ENCODE measurements around the gene TKT.

Gene TKT

DNA sequence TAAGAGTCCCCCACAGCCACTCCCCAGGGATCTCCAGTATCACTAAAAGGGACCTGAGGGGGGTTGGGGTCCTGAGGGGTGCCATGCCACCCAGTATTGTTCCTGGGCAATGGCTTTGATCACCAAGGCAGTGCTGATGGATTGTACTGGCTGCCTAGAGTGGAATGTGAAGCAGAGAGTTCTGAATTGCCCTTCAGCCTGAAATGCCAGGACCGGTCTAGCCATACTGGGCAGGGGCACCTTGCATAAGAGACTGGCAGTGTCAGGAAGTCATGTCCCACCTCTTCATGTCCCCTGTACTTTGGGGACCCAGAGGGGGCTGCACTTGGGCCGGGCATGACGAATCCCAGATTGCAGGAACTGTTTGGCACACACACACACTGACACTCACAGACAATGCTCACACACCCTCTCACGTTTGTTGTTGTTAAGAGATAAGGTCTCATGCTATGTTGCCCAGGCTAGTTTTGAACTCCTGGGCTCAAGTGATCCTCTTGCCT, 4.5 kb upstream of the TKT start:
- Histone ChIP-seq H2BK5ac (ENCODE audit: low read depth, low read length, poor library complexity, severe bottlenecking) (no peak overlapping the region), H3K4me1 (ENCODE audit: control insufficient read depth, insufficient read depth, low read depth, low read length) (peaks cover 8% of the 10 kb centered on the region), H3K4me2 (ENCODE audit: low read length, poor library complexity, severe bottlenecking) (no peak overlapping the region), H4K91ac (ENCODE audit: low read length) (no peak overlapping the region), H3K27me3 (ENCODE audit: control insufficient read depth in 1 of 2, insufficient read depth in 1 of 2, low read length in 2 of 2) (no peaks in the 10 kb centered on the region), H3K36me3 (ENCODE audit: control insufficient read depth in 1 of 2, insufficient read depth in 2 of 2, low read depth in 1 of 2, low read length in 2 of 2) (no peaks in the 10 kb centered on the region), H2BK120ac (ENCODE audit: low read depth, low read length) (no peak overlapping the region), H3K4ac (ENCODE audit: low read depth in 1 of 2, low read length in 2 of 2) (no peak overlapping the region), H3K9me3 (ENCODE audit: control insufficient read depth, low read length) (no peaks in the 10 kb centered on the region), H3K9ac (ENCODE audit: low read length) (no peak overlapping the region), H2AK5ac (ENCODE audit: low read length, severe bottlenecking) (no peak overlapping the region), H3K23ac (ENCODE audit: low read length in 2 of 2) (no peak overlapping the region), H3K18ac (ENCODE audit: low read depth in 1 of 2, low read length in 2 of 2) (no peak overlapping the region), H3K14ac (ENCODE audit: low read length in 2 of 2) (no peak overlapping the region), H2BK12ac (ENCODE audit: low read length in 2 of 2) (no peak overlapping the region), H2AFZ (ENCODE audit: low read depth, low read length) (no peak overlapping the region), H3K79me1 (replicated peaks; ENCODE audit: low read length, poor library complexity, severe bottlenecking) (no peaks in the 10 kb centered on the region), H4K8ac (ENCODE audit: low read length) (peak overlapping the region; percentile 22), H2BK15ac (ENCODE audit: low read depth, poor library complexity, severe bottlenecking) (no peak overlapping the region), H3K4me3 (ENCODE audit: insufficient read depth in 1 of 2, low read depth in 1 of 2, low read length in 2 of 2) (no peak overlapping the region), H3K27ac (ENCODE audit: low read length, poor library complexity, severe bottlenecking) (no peak overlapping the region)
- DNase-seq, result no peak
- 85% methylated on average over 2 of the region's 4 CpGs for WGBS

DNA sequence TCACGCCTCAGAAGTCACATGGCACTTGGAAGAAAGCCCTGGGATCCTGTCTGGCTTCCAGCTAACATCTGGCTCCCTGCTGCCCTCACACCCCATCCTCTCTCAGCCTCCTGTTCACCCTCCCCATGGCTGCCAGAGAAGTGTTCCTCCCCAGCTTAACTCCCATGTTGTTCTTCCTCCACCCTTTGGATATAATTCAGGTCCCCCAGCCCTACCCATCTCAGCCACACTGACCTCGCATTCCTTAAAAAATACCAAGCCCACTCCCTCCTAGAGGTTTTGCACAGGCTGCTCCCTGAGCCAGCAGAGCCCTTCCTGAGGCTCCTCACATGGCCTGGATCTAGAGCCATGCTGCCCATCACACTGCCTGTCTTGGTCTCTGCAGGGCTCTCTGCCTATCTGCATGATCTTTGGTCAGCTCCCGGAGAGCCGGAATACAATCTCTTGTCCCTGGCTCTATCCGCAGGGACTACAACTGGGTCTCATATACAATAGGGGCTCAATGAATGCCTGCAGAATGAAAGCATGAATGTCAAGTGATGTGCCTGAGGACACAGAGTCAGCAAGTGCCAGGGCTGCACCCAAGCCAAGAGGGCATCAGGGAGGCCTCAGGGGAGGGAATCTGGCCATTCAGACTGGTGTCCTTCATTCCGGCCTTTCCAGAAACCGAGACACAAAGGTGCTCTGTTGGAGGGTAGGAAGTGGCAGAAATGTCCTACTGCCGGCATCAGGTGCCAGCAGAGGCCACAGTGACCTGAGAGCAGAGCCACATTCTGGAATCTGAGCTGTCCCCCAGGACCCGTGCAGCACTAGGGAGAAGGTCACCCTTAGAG, 3.8 kb upstream of the TKT start:
- Histone ChIP-seq H3K36me3 (ENCODE audit: control insufficient read depth in 1 of 2, insufficient read depth in 2 of 2, low read depth in 1 of 2, low read length in 2 of 2) (no peaks in the 10 kb centered on the region), H3K18ac (ENCODE audit: low read depth in 1 of 2, low read length in 2 of 2) (peak overlapping the region in 1 of 2 experiments; percentile 2), H3K79me1 (replicated peaks; ENCODE audit: low read length, poor library complexity, severe bottlenecking) (no peaks in the 10 kb centered on the region), H2AK5ac (ENCODE audit: low read length, severe bottlenecking) (no peak overlapping the region), H4K91ac (ENCODE audit: low read length) (peak overlapping the region; percentile 56), H3K4me2 (ENCODE audit: low read length, poor library complexity, severe bottlenecking) (no peak overlapping the region), H2BK12ac (ENCODE audit: low read length in 2 of 2) (no peak overlapping the region), H3K14ac (ENCODE audit: low read length in 2 of 2) (no peak overlapping the region), H4K8ac (ENCODE audit: low read length) (no peak overlapping the region), H2BK5ac (ENCODE audit: low read depth, low read length, poor library complexity, severe bottlenecking) (no peak overlapping the region), H2BK120ac (ENCODE audit: low read depth, low read length) (no peak overlapping the region), H3K4me1 (ENCODE audit: control insufficient read depth, insufficient read depth, low read depth, low read length) (peaks cover 8% of the 10 kb centered on the region), H3K9ac (ENCODE audit: low read length) (no peak overlapping the region), H3K27me3 (ENCODE audit: control insufficient read depth in 1 of 2, insufficient read depth in 1 of 2, low read length in 2 of 2) (no peaks in the 10 kb centered on the region), H3K27ac (ENCODE audit: low read length, poor library complexity, severe bottlenecking) (no peak overlapping the region), H3K4me3 (ENCODE audit: insufficient read depth in 1 of 2, low read depth in 1 of 2, low read length in 2 of 2) (no peak overlapping the region), H2BK15ac (ENCODE audit: low read depth, poor library complexity, severe bottlenecking) (no peak overlapping the region), H3K9me3 (ENCODE audit: control insufficient read depth, low read length) (no peaks in the 10 kb centered on the region), H3K4ac (ENCODE audit: low read depth in 1 of 2, low read length in 2 of 2) (no peak overlapping the region), H3K23ac (ENCODE audit: low read length in 2 of 2) (no peak overlapping the region), H2AFZ (ENCODE audit: low read depth, low read length) (no peak overlapping the region)
- 79% methylated on average over 9 of the region's 9 CpGs for WGBS
- no peak for DNase-seq

DNA sequence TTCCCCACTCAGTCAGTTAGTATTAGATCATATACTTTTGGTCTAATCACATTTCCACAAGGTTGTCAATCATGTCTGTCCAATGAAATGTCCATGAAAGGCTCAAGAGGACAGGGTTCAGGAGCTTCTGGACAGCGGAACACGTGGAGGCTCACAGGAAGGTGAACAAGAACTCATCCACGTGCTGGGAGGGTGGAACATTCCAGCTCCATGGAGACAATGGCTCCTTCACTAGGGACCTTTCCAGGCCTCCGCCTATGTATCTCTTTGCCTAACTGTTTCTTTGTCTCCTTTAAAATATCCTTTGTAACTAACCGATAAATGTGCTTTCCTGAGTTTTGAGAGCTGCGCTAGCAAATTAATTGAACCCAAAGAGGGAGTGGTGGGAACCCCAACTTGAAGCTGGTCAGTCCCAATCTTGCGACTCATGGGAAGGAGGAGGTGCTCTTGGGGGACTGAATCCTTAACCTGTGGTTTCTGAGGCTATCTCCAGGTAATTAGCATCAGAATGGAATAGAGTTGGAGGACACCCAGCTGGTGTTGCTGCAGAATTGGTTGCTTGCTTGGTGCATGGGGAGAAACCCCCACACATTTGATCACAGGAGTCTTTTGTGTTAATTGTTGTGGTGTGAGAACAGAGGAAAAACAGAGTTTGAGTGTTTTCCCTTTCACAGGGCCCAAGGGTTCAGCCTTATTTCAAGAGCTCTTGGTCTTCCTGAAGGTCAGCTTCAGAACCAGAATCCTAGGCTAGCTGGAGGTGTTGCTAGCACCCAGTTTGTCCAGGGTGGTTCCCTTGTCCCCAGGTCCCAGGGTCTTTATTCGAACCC, 3.0 kb upstream of the TKT start:
- Histone ChIP-seq H2BK120ac (ENCODE audit: low read depth, low read length) (no peak overlapping the region), H3K27me3 (ENCODE audit: control insufficient read depth in 1 of 2, insufficient read depth in 1 of 2, low read length in 2 of 2) (no peaks in the 10 kb centered on the region), H3K4me1 (ENCODE audit: control insufficient read depth, insufficient read depth, low read depth, low read length) (peaks cover 10% of the 10 kb centered on the region), H3K79me1 (replicated peaks; ENCODE audit: low read length, poor library complexity, severe bottlenecking) (no peaks in the 10 kb centered on the region), H2BK15ac (ENCODE audit: low read depth, poor library complexity, severe bottlenecking) (no peak overlapping the region), H4K8ac (ENCODE audit: low read length) (no peak overlapping the region), H4K91ac (ENCODE audit: low read length) (no peak overlapping the region), H2AK5ac (ENCODE audit: low read length, severe bottlenecking) (no peak overlapping the region), H3K4ac (ENCODE audit: low read depth in 1 of 2, low read length in 2 of 2) (no peak overlapping the region), H2BK5ac (ENCODE audit: low read depth, low read length, poor library complexity, severe bottlenecking) (no peak overlapping the region), H3K9ac (ENCODE audit: low read length) (no peak overlapping the region), H3K27ac (ENCODE audit: low read length, poor library complexity, severe bottlenecking) (no peak overlapping the region), H3K14ac (ENCODE audit: low read length in 2 of 2) (no peak overlapping the region), H3K9me3 (ENCODE audit: control insufficient read depth, low read length) (no peaks in the 10 kb centered on the region), H3K4me3 (ENCODE audit: insufficient read depth in 1 of 2, low read depth in 1 of 2, low read length in 2 of 2) (no peak overlapping the region), H3K18ac (ENCODE audit: low read depth in 1 of 2, low read length in 2 of 2) (peak overlapping the region in 1 of 2 experiments; percentile 2), H2BK12ac (ENCODE audit: low read length in 2 of 2) (peak overlapping the region in 1 of 2 experiments; percentile 47), H2AFZ (ENCODE audit: low read depth, low read length) (no peak overlapping the region), H3K4me2 (ENCODE audit: low read length, poor library complexity, severe bottlenecking) (no peak overlapping the region), H3K23ac (ENCODE audit: low read length in 2 of 2) (no peak overlapping the region), H3K36me3 (ENCODE audit: control insufficient read depth in 1 of 2, insufficient read depth in 2 of 2, low read depth in 1 of 2, low read length in 2 of 2) (no peaks in the 10 kb centered on the region)
- WGBS, result 78% methylated on average over 8 of the region's 8 CpGs
- DNase-seq, result no peak

DNA sequence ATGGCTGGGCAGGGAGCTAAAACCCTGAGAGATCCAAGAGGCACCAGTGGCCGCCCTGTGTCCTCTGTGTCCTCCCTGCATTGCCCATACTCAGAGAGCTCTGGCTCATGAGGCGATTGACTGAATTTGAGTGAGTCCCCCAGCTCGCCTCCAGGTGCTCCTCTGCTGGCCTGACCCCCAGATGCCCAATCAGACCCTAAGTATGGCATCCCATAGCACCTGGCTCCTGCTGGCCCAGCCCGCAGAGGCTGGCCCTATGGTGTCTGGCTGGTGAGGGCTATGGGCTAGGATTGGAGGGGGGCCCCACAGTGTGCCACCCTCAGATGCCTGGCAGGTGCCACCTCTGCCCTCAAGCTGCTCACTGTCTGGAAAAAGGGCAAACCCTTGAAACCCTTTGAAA, 1.6 kb upstream of the TKT start:
- peak overlapping the region in 1 of 2 experiments; percentile 51 for H2BK12ac ChIP-seq (ENCODE audit: low read length in 2 of 2)

More for the DNA sequence above, 1.6 kb upstream of the TKT start:
- Histone ChIP-seq H3K27ac (ENCODE audit: low read length, poor library complexity, severe bottlenecking) (no peak overlapping the region), H3K18ac (ENCODE audit: low read depth in 1 of 2, low read length in 2 of 2) (no peak overlapping the region), H2AK5ac (ENCODE audit: low read length, severe bottlenecking) (no peak overlapping the region), H3K36me3 (ENCODE audit: control insufficient read depth in 1 of 2, insufficient read depth in 2 of 2, low read depth in 1 of 2, low read length in 2 of 2) (peaks cover 4 to 5% of the 10 kb centered on the region in 2 experiments), H3K4me3 (ENCODE audit: insufficient read depth in 1 of 2, low read depth in 1 of 2, low read length in 2 of 2) (no peak overlapping the region), H2AFZ (ENCODE audit: low read depth, low read length) (no peak overlapping the region), H3K79me1 (replicated peaks; ENCODE audit: low read length, poor library complexity, severe bottlenecking) (no peaks in the 10 kb centered on the region), H3K4me1 (ENCODE audit: control insufficient read depth, insufficient read depth, low read depth, low read length) (peaks cover 17% of the 10 kb centered on the region), H4K8ac (ENCODE audit: low read length) (no peak overlapping the region), H3K9ac (ENCODE audit: low read length) (no peak overlapping the region), H3K9me3 (ENCODE audit: control insufficient read depth, low read length) (no peaks in the 10 kb centered on the region), H4K91ac (ENCODE audit: low read length) (no peak overlapping the region), H3K14ac (ENCODE audit: low read length in 2 of 2) (no peak overlapping the region), H3K27me3 (ENCODE audit: control insufficient read depth in 1 of 2, insufficient read depth in 1 of 2, low read length in 2 of 2) (no peaks in the 10 kb centered on the region), H2BK120ac (ENCODE audit: low read depth, low read length) (peak overlapping the region; percentile 78), H3K4me2 (ENCODE audit: low read length, poor library complexity, severe bottlenecking) (no peak overlapping the region), H3K23ac (ENCODE audit: low read length in 2 of 2) (no peak overlapping the region), H2BK5ac (ENCODE audit: low read depth, low read length, poor library complexity, severe bottlenecking) (no peak overlapping the region), H3K4ac (ENCODE audit: low read depth in 1 of 2, low read length in 2 of 2) (no peak overlapping the region), H2BK15ac (ENCODE audit: low read depth, poor library complexity, severe bottlenecking) (peak overlapping the region; percentile 82)
- DNase-seq, result no peak
- 95% methylated on average over 4 of the region's 4 CpGs for WGBS
